H9 (cell line): ENCODE results near the gene EXOC5. TPM values are rescaled to one million over a fixed set of nuclear protein-coding genes. Genes with fewer than 3 reads are reported as not detected.

Experiments
- DNase-seq: peaks from one replicate; pipeline ENCODE4 v3.0.0-alpha.2; 2017
- H2AFZ ChIP-seq: one replicate; pipeline ENCODE4 v1.6.1; 2013; ENCODE audit warnings: mild to moderate bottlenecking, low read length, control low read depth, moderate library complexity
- H2AK5ac ChIP-seq: 2 replicates; pipeline ENCODE4 v1.6.1; 2013; ENCODE audit warnings: low read length, control low read depth, mixed read lengths; ENCODE audit not compliant: insufficient read length
- H2BK120ac ChIP-seq: one replicate; pipeline ENCODE4 v1.6.1; 2013; ENCODE audit warnings: low read depth, mild to moderate bottlenecking, low read length, control low read depth, inconsistent platforms; ENCODE audit not compliant: poor library complexity, severe bottlenecking
- H2BK12ac ChIP-seq: 2 replicates; pipeline ENCODE4 v1.6.1; 2013; ENCODE audit warnings: low read length, control low read depth, mixed read lengths, low read depth; ENCODE audit not compliant: insufficient read length
- H2BK15ac ChIP-seq: 2 replicates; pipeline ENCODE4 v1.6.1; 2013; ENCODE audit warnings: low read depth, low read length, control low read depth
- H2BK20ac ChIP-seq: one replicate; pipeline ENCODE4 v1.6.1; 2013; ENCODE audit warnings: low read depth, mild to moderate bottlenecking, low read length, control low read depth, inconsistent platforms; ENCODE audit not compliant: poor library complexity, severe bottlenecking
- H2BK5ac ChIP-seq: 2 replicates; pipeline ENCODE4 v1.6.1; 2013; ENCODE audit warnings: low read length, control low read depth, mixed read lengths; ENCODE audit not compliant: insufficient read length
- H3K14ac ChIP-seq: 2 replicates; pipeline ENCODE4 v1.6.1; 2013; ENCODE audit warnings: low read length, control low read depth; ENCODE audit not compliant: insufficient read depth
- H3K18ac ChIP-seq: 2 replicates; pipeline ENCODE4 v1.6.1; 2013; ENCODE audit warnings: low read depth, mild to moderate bottlenecking, mixed read lengths, low read length, control low read depth; ENCODE audit not compliant: insufficient read length
- H3K23ac ChIP-seq: 2 replicates; pipeline ENCODE4 v1.6.1; 2013; ENCODE audit warnings: low read length, control low read depth, mixed read lengths, low read depth; ENCODE audit not compliant: insufficient read length
- H3K23me2 ChIP-seq: 2 replicates; pipeline ENCODE4 v1.6.1; 2013; ENCODE audit warnings: low read depth, mild to moderate bottlenecking, mixed read lengths, low read length, control low read depth; ENCODE audit not compliant: insufficient read length, poor library complexity, severe bottlenecking
- H3K27ac ChIP-seq: 2 replicates; pipeline ENCODE4 v1.5.1; 2013; ENCODE audit warnings: low read length, control low read depth, mixed read lengths, low read depth; ENCODE audit not compliant: insufficient read length
- H3K27me3 ChIP-seq: 2 replicates; pipeline ENCODE4 v1.6.1; 2013; ENCODE audit warnings: low read length, control low read depth, inconsistent platforms; ENCODE audit not compliant: insufficient read depth
- H3K4ac ChIP-seq: 2 replicates; pipeline ENCODE4 v1.6.1; 2013; ENCODE audit warnings: low read depth, mild to moderate bottlenecking, control low read depth, inconsistent platforms, low read length, moderate library complexity
- H3K4me1 ChIP-seq: 2 replicates; pipeline ENCODE4 v1.6.1; 2013; ENCODE audit warnings: low read length, control low read depth, inconsistent platforms; ENCODE audit not compliant: insufficient read depth
- H3K4me2 ChIP-seq: 2 replicates; pipeline ENCODE4 v1.6.1; 2013; ENCODE audit warnings: low read length, control low read depth, mixed read lengths; ENCODE audit not compliant: insufficient read length, insufficient read depth
- H3K56ac ChIP-seq: 2 replicates; pipeline ENCODE4 v1.6.1; 2013; ENCODE audit warnings: low read depth, mild to moderate bottlenecking, mixed read lengths, low read length, control low read depth; ENCODE audit not compliant: insufficient read length
- H3K79me1 ChIP-seq: 2 replicates; pipeline ENCODE4 v1.6.1; 2013; ENCODE audit warnings: low read depth, mild to moderate bottlenecking, moderate library complexity, low read length, control low read depth, inconsistent platforms; ENCODE audit not compliant: insufficient read depth, poor library complexity, severe bottlenecking
- H3K79me2 ChIP-seq: 2 replicates; pipeline ENCODE4 v1.6.1; 2013; ENCODE audit warnings: low read length, control low read depth, inconsistent platforms; ENCODE audit not compliant: insufficient read depth
- H3K9ac ChIP-seq: 2 replicates; pipeline ENCODE4 v1.6.1; 2013; ENCODE audit warnings: low read length, control low read depth, mixed read lengths; ENCODE audit not compliant: insufficient read length; ENCODE audit errors: extremely low read depth
- H3K9me3 ChIP-seq: one replicate; pipeline ENCODE4 v1.6.1; 2013; ENCODE audit warnings: low read depth, low read length, inconsistent platforms; ENCODE audit not compliant: control insufficient read depth
- H3T11ph ChIP-seq: one replicate; pipeline ENCODE4 v1.6.1; 2013; ENCODE audit warnings: mild to moderate bottlenecking, low read length, control low read depth, inconsistent platforms
- H4K20me1 ChIP-seq: one replicate; pipeline ENCODE4 v1.6.1; 2013; ENCODE audit not compliant: control insufficient read depth, insufficient read length, insufficient read depth
- H4K5ac ChIP-seq: 2 replicates; pipeline ENCODE4 v1.6.1; 2013; ENCODE audit warnings: low read depth, mild to moderate bottlenecking, mixed read lengths, low read length, control low read depth; ENCODE audit not compliant: insufficient read length
- H4K8ac ChIP-seq: replicated peaks from 2 replicates; pipeline ENCODE4 v1.6.1; 2013; ENCODE audit warnings: low read length, control low read depth, mixed read lengths, low read depth; ENCODE audit not compliant: insufficient read length
- H4K91ac ChIP-seq: 2 replicates; pipeline ENCODE4 v1.6.1; 2013; ENCODE audit warnings: low read depth, mild to moderate bottlenecking, moderate library complexity, mixed read lengths, low read length, control low read depth; ENCODE audit not compliant: insufficient read length
- H3K27ac Mint-ChIP-seq, 3 experiments: 2 replicates in 2 of 3; 3 replicates in 1 of 3; pipeline ENCODE4 v1.8.0; 2020 to 2021; ENCODE audit warnings: mixed read lengths in 3 of 3, mild to moderate bottlenecking in 1 of 3, moderate library complexity in 1 of 3
- H3K27me3 Mint-ChIP-seq: 2 replicates; pipeline ENCODE4 v1.8.0; 2021; ENCODE audit warnings: low read depth, mild to moderate bottlenecking, moderate library complexity, mixed read lengths
- H3K36me3 Mint-ChIP-seq, 3 experiments: 2 replicates in 2 of 3; 3 replicates in 1 of 3; pipeline ENCODE4 v1.8.0; 2020 to 2021; ENCODE audit warnings: low read depth in 3 of 3, mixed read lengths in 3 of 3; ENCODE audit not compliant: insufficient read depth in 1 of 3
- H3K4me1 Mint-ChIP-seq, 2 experiments: 2 replicates each; pipeline ENCODE4 v1.8.0; 2020; ENCODE audit warnings: mixed read lengths in 2 of 2
- H3K4me3 Mint-ChIP-seq, 2 experiments: 2 replicates in 1 of 2; 3 replicates in 1 of 2; pipeline ENCODE4 v1.8.0; 2020 to 2021; ENCODE audit warnings: mild to moderate bottlenecking in 2 of 2, mixed read lengths in 2 of 2, moderate library complexity in 1 of 2
- H3K9me3 Mint-ChIP-seq, 2 experiments: 2 replicates in 1 of 2; 3 replicates in 1 of 2; pipeline ENCODE4 v1.8.0; 2020; ENCODE audit warnings: mild to moderate bottlenecking in 2 of 2, mixed read lengths in 2 of 2, moderate library complexity in 1 of 2
- CTCF ChIP-seq: fragments of 200-600 bp; sonication (generic); conservative IDR thresholded peaks from 3 replicates; pipeline ENCODE4 v1.8.0; 2021; ENCODE audit warnings: antibody characterized with exemption, mild to moderate bottlenecking
- WGBS: extraction: QIAGEN DNeasy Blood & Tissue Kit; methylation state at CpG from one replicate; pipeline ENCODE4 v1.1.7; 2013; ENCODE audit warnings: missing lambda C conversion rate, low lambda C conversion rate, mixed read lengths; ENCODE audit not compliant: insufficient read length; ENCODE audit errors: extremely low coverage; 5-methylcytosine and 5-hydroxymethylcytosine counted together
- total RNA-seq: library from RNA; stranded (reverse); gene quantifications from 2 replicates; pipeline ENCODE4 v1.2.1, GENCODE V29; 2021

EXOC5 gene
- total RNA-seq, 1 experiment from 2014 or later = 92.9 TPM

- no peak overlapping the region for H2BK15ac ChIP-seq
- H2BK120ac ChIP-seq = no peak overlapping the region
- no peak overlapping the region for H2BK12ac ChIP-seq
- H3K56ac ChIP-seq = no peak overlapping the region
- no peak overlapping the region for H4K91ac ChIP-seq
- no peak overlapping the region for H2AFZ ChIP-seq
- H3K27ac ChIP-seq = no peak overlapping the region
- H3K23ac ChIP-seq = no peak overlapping the region
- Mint-ChIP-seq H3K9me3 (no peaks in the 10 kb centered on the region; a peak in 1 of 5 replicates), H3K36me3 (no peaks in the 10 kb centered on the region), H3K4me3 (no peak overlapping the region), H3K27me3 (no peaks in the 10 kb centered on the region), H3K4me1 (no peaks in the 10 kb centered on the region), H3K27ac (no peak overlapping the region)
- no CpG with 5 or more reads among the region's 3 CpGs for WGBS
- no peak overlapping the region for H3K4ac ChIP-seq
- H3K79me2 ChIP-seq = no peaks in the 10 kb centered on the region
- no peaks in the 10 kb centered on the region for H3K23me2 ChIP-seq
- TF ChIP-seq CTCF = peak; percentile 95
- no peak overlapping the region for H2BK5ac ChIP-seq
- H3K18ac ChIP-seq = no peak overlapping the region
- no peak overlapping the region for H3K9ac ChIP-seq
- no peak overlapping the region for H2BK20ac ChIP-seq
- H2AK5ac ChIP-seq = no peak overlapping the region
- H3T11ph ChIP-seq = no peak overlapping the region
- no peak overlapping the region for H4K5ac ChIP-seq
- H3K14ac ChIP-seq = no peak overlapping the region
- no peak overlapping the region for H4K8ac ChIP-seq
- no peaks in the 10 kb centered on the region for H3K4me1 ChIP-seq
- H3K4me2 ChIP-seq = no peak overlapping the region
- no peaks in the 10 kb centered on the region for H3K79me1 ChIP-seq
- H4K20me1 ChIP-seq = no peaks in the 10 kb centered on the region
- peak; percentile 68 for DNase-seq
- no peaks in the 10 kb centered on the region for H3K27me3 ChIP-seq
- H3K9me3 ChIP-seq = no peaks in the 10 kb centered on the region
Observed at GRCh38 chr14:57317248-57317833, 48.6 kb upstream of the EXOC5 start.
